Mammary epithelial cell (primary cell): ENCODE data around the gene COL6A1.

Experiments used
- CTCF ChIP-seq, 2 donors: IDR thresholded peaks in 1 of 2; conservative IDR thresholded peaks in 1 of 2; 2 replicates each; pipeline ENCODE4 v1.5.1; 2011 to 2012; ENCODE audit warnings: inconsistent platforms in 2 of 2, low read length in 2 of 2, mild to moderate bottlenecking in 2 of 2, control low read depth in 1 of 2, low read depth in 1 of 2; ENCODE audit not compliant: insufficient read depth in 1 of 2; ENCODE audit errors: extremely low read depth in 1 of 2
- EZH2 ChIP-seq: IDR thresholded peaks from 2 replicates; pipeline ENCODE4 v1.6.1; 2012; ENCODE audit warnings: low read length, inconsistent platforms, borderline replicate concordance

GRCh38 chr21:45984584-45985095 lies 3.1 kb downstream of the COL6A1 start:
- no peak for TF ChIP-seq CTCF (conservative IDR thresholded peaks at IDR 0.05 in 1 of 2, IDR thresholded peaks at IDR 0.05 in 1 of 2; ENCODE audit: extremely low read depth in 1 of 2, insufficient read depth in 1 of 2, low read depth in 1 of 2, low read length in 2 of 2)
- TF ChIP-seq EZH2, result no peak
